HG03432 (cell line): ENCODE results near the gene PNP.
"Not testable (repeated sequence)": the region's sequence is repeated elsewhere in the genome, so short reads cannot be mapped to it uniquely, and the experiment has no call there.

ENCODE experiments used
- ATAC-seq: cut with Tn5 transposase; IDR thresholded peaks from one replicate; pipeline ENCODE4 v1.9.1; 2021; ENCODE audit warnings: mild to moderate bottlenecking, moderate library complexity; ENCODE audit not compliant: unreplicated experiment

The PNP gene

DNA sequence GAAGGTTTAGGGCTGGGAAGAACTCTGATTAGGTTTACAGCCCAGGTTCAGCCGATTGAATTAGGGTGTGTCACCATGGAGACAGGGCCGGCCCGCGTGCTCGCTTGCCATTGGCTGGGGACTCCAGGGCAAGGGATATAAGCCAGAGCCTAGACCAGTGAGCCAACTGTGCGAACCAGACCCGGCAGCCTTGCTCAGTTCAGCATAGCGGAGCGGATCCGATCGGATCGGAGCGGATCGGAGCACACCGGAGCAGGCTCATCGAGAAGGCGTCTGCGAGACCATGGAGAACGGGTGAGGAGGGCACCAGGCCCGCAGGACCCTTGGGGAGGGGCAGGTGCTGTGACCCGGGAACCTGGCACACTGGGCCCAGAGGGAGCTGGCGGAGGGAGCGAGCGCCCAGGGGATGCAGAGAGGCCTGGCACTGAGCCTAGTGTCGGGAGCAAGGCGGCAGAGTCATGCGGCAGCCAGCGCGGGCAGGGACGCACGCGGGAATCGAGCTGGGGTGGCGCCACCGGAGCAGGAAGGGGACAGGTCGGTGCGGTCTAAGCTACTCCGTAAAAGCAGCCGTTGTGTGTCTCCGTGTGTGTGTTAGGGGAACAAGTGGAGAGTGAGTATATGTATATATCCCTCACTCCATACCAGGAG is at the start of gene PNP:
Gene PNP, plus strand, starts transcription at position 165 of the 648 bp plus-strand sequence. Its CDS starts 119 bp downstream, at position 284.
- ATAC-seq = peak; percentile 97

DNA sequence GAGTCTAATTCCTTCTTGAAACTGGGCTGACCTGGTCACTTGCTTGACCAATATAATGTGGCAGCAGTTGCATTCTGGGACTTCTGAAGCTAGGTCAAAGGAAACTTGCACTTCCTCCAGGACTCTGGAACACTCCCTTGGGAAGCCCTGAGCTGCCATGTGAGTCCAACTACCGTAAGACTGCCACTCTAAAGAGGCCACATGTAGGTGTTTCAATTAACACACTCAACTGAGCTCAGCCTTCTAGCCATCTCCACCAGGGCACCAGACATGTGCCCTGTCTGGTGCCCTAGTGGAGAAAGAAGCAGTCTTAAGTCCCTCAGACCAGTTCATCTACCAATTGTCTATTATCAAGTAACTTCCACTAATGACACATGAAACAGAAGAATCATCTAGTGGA is 49.8 kb upstream of the PNP start:
- ATAC-seq = no peak

DNA sequence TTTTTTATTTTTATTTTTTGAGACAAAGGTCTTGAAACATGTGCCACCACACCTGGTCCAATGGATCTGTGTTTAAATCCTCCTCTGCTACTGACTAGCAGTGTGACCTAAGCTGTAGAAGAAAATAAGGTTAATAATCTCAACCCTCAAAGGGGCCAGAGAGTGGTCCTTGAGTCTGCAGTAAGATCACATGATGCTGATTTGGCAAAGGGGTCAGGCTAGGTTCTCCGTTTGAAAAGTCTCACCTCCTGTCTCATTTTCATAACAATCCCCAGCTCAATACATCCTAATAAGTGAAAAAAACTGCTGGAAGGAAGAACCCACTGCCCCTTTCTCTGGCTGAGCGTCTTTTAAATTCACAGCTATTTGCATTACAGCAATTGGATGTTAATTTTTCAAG is 47.9 kb upstream of the PNP start:
- no peak for ATAC-seq

DNA sequence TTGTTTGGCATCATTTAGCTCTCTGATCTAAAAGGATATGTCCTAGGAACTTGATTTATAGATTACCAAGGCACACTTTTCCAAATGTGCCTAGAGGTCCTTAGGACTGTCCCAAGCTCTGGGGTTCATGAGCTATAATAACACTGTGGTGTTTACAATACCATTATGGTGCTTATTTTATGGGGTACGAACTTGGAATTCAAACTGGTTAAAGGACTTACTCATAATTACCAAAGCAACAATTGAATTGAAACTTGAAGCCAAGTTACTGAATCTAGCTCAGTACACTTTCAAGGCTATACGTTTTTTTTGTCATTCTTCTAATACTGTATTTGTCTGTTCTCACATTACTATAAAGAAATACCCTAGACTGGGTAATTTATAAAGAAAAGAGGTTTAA is 46.3 kb upstream of the PNP start:
- ATAC-seq = no peak

DNA sequence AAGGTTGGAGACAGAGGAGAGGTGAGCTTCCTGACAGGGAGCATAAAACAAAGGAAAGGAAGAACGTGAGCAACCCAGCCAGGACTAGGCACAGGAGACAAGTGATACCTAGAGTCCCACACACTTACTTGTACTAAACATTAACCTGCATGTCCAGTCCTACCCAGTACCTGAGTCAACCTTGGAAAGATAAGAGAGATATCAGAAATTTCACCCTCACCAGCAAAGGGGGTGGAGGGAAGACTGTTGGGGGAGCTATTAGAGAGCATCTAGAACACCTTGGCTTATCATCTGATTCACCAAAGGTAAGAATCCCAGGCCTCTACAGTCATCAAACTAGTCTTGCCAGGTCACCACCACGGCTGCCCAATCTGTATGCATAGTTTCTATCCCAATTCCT is 44.4 kb upstream of the PNP start:
- no peak for ATAC-seq

DNA sequence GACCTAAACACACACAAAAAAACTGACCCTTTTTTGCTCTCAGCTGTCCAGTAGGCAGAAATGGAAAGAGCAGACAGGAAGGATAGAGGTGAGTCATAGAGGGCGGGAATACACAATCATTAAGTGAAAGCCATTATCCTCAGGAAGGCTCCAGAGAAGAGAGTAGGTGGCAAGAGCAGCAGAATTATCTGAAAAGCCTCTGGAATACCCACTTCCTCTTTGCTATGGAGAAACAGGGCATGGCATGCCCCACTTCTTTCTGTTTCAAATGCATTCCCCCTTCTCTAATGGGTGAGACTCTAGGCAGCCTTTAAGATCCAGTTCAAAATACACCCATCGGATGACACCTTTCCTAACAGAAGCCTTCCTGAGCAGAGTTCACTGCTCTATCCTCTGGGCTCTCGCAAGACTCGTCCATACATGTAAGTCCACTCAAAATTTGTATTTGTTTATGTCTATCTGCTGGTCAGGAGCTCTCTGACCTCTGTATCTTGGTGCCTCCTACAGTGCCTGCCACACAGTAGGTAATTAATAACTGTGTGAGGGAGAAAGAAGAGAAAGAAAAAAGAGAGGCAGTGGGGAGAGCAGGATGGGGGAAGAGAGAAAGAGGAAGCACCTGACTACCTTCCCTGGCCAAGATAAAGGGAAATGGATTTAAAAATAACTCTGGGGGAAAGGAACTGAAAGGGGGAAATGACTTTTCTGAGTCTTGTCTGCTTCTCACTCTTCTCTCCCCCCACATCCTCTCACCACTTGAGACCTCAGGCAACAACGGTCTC is 41.8 kb upstream of the PNP start:
- peak; percentile 82 for ATAC-seq

DNA sequence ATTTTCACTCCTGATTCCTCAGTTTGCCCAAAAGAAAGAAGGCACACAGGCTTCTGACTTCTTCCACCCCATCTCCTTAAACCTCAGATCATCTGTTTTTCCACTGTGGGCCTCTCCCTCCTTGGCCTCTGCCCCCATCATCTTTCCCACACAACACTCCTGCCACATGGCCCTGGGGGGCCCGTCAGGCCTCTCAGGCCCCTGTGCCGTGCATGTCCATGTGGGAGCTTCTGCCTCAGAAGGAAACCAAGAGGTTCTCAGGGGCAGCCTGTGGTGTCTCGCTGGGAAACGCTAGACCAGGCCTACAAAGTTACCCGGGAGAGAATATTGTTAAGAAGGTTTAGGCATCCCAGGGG is 41.2 kb upstream of the PNP start:
- peak; percentile 39 for ATAC-seq

DNA sequence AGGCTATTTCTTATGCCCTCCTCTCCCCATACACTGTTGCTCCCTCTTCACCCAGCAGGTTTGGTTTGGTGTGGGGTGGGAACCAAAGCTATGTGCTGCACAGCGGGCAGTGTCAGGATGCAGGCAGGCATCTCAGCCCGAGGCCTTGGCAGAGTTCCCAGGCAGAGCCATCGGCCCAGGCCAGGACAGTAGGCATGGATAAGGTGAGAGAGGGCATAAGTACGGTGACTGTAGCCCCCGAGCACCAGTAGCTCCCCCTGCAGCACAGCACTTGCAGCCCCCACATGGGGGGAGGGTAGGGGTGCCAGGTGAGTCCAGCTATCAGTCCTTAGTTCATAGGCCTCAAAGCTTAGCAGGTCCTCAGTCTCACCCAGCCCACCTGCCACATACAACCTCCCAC is 40.4 kb upstream of the PNP start:
- ATAC-seq = no peak

DNA sequence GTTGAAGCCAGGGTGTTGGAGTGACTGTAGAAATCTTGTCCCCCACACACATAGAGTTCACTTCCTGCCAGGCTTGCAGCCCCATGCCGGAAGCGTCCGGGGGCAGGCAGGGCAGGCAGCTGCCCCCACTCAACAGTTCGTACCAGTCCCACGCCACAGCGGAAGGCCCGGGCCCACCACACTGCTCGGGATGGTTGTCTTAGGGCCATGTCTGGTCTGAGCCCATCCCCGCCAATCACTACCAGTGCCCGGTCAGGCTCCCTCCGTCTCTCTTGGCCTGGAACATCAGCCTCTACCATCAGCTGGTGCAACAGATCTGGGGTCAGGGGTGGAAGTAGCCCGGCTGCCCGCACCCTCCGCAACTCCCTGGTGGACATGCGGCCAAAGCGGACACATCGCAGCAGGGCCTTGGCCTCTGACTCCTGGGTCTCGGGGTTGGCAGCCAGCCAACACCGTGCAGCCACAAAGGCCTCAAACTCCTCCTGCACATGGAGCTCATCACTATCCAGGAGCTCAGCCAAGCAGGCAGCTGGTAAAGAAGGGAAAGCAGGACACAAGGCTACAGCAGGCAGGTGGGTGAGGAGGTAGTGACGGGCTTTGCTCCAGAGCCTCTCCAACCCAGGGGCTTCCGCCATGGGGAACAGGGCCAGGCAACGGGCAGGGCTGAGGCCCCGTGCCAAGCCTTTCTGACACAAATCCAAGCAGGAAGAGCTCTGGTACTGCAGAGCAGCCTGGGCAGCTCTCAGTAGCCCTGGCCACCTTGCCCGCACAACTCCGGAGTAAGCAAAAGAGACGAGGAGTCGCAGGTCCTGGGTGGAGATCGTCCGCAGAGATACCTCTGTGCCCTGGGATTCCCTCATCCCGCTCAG is 39.2 kb upstream of the PNP start:
- no peak for ATAC-seq

DNA sequence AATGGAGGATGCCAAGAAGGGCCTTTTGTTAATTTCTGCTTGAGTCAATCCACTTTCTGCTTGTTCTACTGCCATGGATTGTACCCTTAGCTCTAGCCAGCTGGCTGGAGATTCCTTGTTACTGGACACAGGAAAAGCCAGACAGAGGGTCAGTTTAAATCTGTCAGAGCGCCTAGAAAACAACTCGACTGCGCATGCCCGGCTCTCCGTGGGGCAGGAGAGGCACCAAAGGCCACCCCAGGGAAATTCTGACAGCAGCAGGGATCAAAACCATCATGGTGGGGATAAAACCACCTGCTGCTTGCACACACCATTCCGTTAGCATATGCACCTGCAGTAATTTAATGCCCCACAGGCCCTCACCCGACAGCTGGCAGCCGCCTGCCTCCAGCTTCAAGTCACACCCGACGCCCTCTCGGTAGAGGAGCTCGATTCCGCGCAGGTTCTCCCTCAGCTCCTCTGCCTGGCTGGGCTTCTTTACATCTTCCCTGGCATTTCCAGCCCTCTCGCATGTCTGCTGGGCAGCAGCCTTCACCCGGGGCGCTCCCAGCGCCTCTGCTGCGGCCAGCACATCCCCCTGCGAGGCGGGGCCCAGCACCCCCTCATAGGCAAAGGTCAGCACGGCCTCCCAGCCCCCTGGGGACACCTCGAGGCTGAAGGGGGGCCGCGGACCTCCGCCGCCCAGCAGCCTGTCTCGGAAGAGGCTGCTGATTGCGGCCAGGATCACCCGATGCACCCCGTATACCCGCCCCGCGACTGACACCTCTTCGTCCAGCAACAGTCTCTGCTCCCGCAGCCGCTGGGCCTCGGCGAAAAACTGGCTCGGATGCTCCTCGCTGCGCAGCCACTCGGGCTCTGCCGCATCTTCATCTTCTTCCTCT is 34.3 kb upstream of the PNP start:
- no peak for ATAC-seq

DNA sequence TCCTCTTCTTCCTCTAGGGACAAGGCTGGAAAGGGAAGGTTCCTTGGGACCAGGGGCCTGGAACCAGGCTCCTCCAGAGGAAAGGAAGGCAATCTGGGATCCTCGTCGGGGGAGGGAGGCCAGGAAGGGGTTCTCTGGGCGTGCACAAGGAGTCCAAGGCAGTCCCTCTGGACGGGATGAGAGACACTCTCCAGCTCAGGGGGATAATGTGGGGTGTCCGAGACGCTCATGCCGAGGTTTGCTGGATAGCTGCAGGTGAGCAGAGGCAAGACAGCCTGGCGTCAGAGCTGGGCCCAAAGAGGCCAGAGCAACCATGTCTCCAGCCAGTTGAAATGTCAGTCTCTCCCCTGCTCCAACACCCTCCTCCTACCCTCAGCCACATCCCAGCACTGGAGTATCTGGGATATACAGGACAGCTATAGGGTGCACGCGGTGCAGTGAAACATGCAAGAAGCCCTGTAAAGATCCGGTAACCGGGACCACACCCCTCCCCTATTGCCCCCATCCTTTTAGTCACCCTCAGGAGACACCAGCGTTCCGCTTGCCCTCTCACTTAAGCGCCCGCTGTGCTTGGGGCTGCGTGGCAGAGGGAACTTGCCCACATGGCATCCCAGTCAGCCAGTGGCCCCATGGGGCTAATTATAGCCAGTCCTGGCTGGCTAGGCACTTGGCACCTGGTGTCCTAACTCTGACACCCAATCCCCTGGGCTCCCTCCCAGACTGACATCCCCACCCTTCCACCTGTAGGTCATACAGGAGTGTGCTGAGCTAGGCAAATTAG is 33.4 kb upstream of the PNP start, which contains the start of gene KLHL33:
Gene KLHL33, minus strand, starts transcription at position 585 of the 781 bp plus-strand sequence. Its CDS starts 355 bp downstream, at position 230.
- ATAC-seq = no peak

DNA sequence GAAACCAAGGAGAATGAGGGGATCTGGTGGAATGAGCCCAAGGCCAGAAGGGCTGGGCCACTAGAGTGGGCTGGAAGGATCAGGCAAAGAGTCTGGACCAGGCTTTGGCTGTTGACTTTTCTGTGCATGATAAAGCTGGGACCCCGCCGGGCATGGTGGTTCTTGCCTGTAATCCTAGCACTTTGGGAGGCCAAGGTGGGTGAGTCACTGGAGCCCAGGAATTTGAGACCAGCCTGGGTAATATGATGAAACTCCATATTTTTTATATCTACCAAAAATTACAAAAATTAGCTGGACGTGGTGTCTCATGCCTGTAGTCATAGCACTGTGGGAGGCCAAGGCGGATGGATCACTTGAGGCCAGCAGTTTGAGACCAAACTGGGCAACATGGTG is 32.8 kb upstream of the PNP start:
- ATAC-seq = no peak

DNA sequence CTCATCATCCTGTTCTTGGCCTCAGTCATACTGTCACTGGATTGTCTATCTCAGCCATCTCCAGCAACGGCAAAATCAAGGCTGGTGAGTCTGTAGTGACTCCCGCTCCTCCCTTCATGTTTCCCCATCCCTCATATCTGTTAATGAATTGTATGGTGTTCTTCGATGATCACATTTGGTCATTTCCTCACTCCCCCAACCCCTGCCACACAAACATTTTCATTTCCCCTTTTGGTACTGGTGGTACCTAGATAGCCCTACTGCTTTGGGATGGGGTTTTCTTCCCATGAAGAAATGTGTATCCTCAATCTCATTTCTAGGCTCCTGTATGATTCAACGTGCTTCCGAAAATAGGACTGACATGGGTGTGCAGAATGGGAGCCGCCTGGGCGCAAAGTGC is 30.5 kb upstream of the PNP start:
- ATAC-seq = peak; percentile 47

DNA sequence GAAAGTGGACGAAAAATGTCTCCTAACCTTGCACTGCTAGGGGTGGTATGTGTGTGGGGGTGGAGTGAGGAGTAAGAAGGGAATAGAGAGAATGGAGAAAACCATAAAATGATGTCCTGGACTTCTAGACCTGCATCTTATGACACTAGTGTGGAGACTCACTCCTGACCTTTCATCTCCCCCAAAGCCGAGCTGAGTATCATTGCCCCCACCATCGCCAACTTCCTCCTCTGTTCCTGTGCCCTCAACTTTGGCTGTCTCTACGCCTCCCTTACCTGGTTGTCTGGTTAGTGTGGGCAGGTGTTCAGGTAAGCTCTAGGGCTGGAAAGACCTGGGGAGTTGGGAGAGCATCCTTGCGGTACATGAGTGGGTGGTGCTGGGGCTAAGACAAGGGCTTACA is 28.7 kb upstream of the PNP start:
- no peak for ATAC-seq

DNA sequence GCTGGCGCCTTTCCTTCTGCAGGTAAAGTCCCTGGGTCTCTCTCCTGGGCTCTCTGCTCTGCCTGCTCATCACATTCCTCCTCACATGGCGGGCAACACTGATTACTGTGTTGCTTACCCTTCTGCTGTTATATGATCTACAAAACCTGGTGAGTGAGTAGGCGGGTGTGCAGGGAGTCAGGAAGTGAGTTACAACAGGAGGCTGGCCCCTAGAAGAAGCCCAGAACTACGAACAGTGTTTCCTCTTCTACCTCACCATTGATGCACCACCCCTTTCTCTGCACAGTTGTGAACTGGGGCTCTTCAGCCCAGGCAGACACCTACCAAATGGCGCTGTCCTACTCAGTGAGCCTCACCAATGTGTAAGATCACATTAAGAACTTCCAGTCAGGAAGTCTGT is 28.3 kb upstream of the PNP start:
- peak; percentile 50 for ATAC-seq

DNA sequence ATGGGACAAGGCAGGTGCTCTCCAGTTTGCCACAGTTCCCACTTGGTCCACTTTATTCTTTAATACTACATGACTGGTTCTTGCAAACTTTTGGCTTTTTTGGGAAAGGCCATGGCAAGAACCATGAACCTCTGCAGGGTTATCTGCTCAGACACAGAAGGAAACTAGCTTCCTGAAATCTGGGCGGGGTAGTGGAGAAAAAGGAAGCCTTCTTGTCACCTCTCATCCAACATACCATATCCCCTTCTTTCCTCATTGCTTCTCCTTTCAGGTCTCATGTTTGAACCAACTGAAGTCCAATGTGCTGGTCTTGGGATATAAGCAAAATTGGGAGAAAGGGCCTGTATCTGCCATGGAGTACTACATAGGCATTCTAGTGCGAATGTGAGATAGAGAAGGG is 27.7 kb upstream of the PNP start:
- ATAC-seq = no peak

DNA sequence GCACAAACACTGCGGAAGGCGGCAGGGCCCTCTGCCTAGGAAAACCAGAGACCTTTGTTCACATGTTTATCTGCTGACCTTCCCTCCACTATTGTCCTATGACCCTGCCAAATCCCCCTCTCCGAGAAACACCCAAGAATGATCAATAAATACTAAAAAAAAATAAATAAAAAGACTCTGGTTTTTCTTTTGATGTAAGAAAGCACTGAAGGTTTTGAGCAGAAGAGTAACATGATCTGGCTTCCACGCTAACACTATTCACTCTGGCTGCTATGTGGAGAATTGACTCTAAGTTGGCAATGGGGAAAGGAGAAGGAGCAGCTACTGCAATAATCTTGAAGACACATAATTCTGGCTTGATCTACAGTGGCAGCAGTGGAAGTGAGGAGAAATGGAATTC is 25.6 kb upstream of the PNP start:
- not testable (repeated sequence) for ATAC-seq

DNA sequence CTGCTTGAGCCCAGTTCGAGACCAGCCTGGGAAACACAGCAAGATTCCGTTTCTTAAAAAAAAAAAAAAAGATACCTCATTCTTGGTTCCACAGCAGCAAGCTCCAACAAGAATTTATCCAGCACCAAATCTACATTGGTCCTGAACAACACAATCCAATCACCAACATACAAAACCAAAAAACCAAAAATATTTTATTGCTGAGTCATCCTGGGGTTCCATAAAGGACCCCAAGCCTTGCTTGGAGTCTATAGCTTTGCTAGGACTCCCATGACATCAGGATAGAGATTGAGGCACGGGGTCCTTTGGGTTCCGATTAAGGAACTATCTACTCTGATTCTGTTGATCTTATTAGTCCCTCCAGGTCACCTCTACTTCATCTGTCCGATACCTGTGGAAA is 22.3 kb upstream of the PNP start:
- no peak for ATAC-seq

DNA sequence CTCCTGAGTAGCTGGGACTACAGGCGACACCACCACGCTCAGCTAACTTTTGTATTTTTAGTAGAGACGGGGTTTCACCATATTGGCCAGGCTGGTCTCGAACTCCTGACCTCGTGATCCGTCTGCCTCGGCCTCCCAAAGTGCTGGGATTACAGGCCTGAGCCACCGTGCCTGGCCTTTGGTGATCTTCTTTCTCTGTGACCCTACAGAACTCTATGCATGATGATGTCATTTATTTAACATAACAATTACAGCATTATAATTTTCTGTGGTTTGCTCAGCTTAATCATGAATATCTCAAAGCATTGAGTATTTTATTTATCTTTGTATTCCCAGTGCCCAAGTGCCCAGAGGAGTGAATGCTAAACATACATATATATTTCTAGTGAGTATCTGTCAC is 16.4 kb upstream of the PNP start:
- not testable (repeated sequence) for ATAC-seq
